Activated CD8-positive, alpha-beta T cell treated with anti-CD3 and anti-CD28 coated beads for 36 hours (primary cell): ENCODE results near the gene TAOK2. TPM values are rescaled to one million over a fixed set of nuclear protein-coding genes. Genes with fewer than 3 reads are reported as not detected.

Experiments used
- ATAC-seq: fragments of 200-7000 bp; cut with Tn5 transposase; one replicate; pipeline ENCODE4 v1.10.0; 2021; ENCODE audit warnings: mild to moderate bottlenecking, moderate library complexity
- CTCF ChIA-PET: fragments of 350-600 bp; sonication (Branson Sonifier 250); formaldehyde crosslinking; loops from one replicate; lab custom pipeline; 2021; ENCODE audit warnings: antibody characterized with exemption; lab: Charles Lee
- POLR2A ChIA-PET: fragments of 350-600 bp; sonication (Branson Sonifier 250); formaldehyde crosslinking; loops from one replicate; lab custom pipeline; 2021; ENCODE audit warnings: antibody characterized with exemption; lab: Charles Lee
- DNase-seq: peaks from one replicate; pipeline ENCODE4 v3.0.0-alpha.2; 2020
- H3K27ac Mint-ChIP-seq: one replicate; pipeline ENCODE4 v1.8.0; 2021; ENCODE audit warnings: mild to moderate bottlenecking, mixed read lengths
- H3K27me3 Mint-ChIP-seq: one replicate; pipeline ENCODE4 v1.8.0; 2021; ENCODE audit warnings: mixed read lengths
- H3K36me3 Mint-ChIP-seq: one replicate; pipeline ENCODE4 v1.8.0; 2021; ENCODE audit warnings: low read depth, mixed read lengths
- H3K4me1 Mint-ChIP-seq: one replicate; pipeline ENCODE4 v1.8.0; 2021; ENCODE audit warnings: low read depth, mixed read lengths
- H3K4me3 Mint-ChIP-seq: one replicate; pipeline ENCODE4 v1.8.0; 2021; ENCODE audit warnings: mild to moderate bottlenecking, moderate library complexity, mixed read lengths
- H3K9me3 Mint-ChIP-seq: one replicate; pipeline ENCODE4 v1.8.0; 2021; ENCODE audit warnings: mixed read lengths
- CTCF ChIP-seq: fragments of 200-600 bp; IDR thresholded peaks from one replicate; pipeline ENCODE4 v1.8.0; 2022; ENCODE audit warnings: antibody characterized with exemption, mild to moderate bottlenecking
- intact Hi-C: fragments of 100-400 bp; cut with micrococcal nuclease; formaldehyde crosslinking; loops from one replicate; pipeline ENCODE4 v1.10.0; 2022
- total RNA-seq, 2 experiments: library from RNA; stranded (reverse); gene quantifications; one replicate each; pipeline ENCODE4 v1.2.3, GENCODE V29; 2021

The TAOK2 gene
- total RNA-seq, 2 experiments from 2014 or later, result 25.0 to 25.9 TPM

- Mint-ChIP-seq H3K36me3 (peaks cover 30% of the 10 kb centered on the region), H3K27ac (peak within 1 kb of the TSS; percentile 99), H3K27me3 (no peaks in the 10 kb centered on the region), H3K9me3 (no peaks in the 10 kb centered on the region), H3K4me1 (peaks cover 29% of the 10 kb centered on the region), H3K4me3 (peak within 1 kb of the TSS; percentile 96)
- DNase-seq (peak; percentile 99), ATAC-seq (peak; percentile 97)
- ChIA-PET CTCF (interaction anchor here (0.8 to 3.2 kb wide), 7 partner anchors 10 to 305 kb away, joined by 3 to 14 read pairs (median 5); partner anchors contain the start of gene PAGR1), POLR2A (interaction anchor here (0.6 to 7.7 kb wide), 21 partner anchors 10 to 189 kb away, joined by 3 to 74 read pairs (median 5); partner anchors contain the start of genes ALDOA, ASPHD1, DOC2A and KCTD13)
- no peak for TF ChIP-seq CTCF
- intact Hi-C loops, result no loop called here
Measured at GRCh38 chr16:29995911-29996765, 22.5 kb downstream of the TAOK2 start, which contains the start of gene INO80E. Gene INO80E (plus strand): TSS chr16:29996241. CDS start chr16:29996311, 70 bp downstream.

- peak overlapping the region; percentile 96 for H3K4me3 Mint-ChIP-seq
- H3K9me3 Mint-ChIP-seq, result no peaks in the 10 kb centered on the region
- POLR2A ChIA-PET, result interaction anchor here (0.6 to 7.7 kb wide), 13 partner anchors 10 to 185 kb away, joined by 3 to 74 read pairs (median 6); partner anchors contain the start of genes ALDOA, ASPHD1, KCTD13 and SEZ6L2
- no peaks in the 10 kb centered on the region for H3K27me3 Mint-ChIP-seq
- ATAC-seq, result no peak
- no peak for TF ChIP-seq CTCF
- intact Hi-C loops, result no loop called here
- H3K36me3 Mint-ChIP-seq, result peaks cover 31% of the 10 kb centered on the region
- peak overlapping the region; percentile 99 for H3K27ac Mint-ChIP-seq
- peaks cover 29% of the 10 kb centered on the region for H3K4me1 Mint-ChIP-seq
- peak; percentile 47 for DNase-seq
- CTCF ChIA-PET, result interaction anchor here (0.8 to 3.2 kb wide), 6 partner anchors 9 to 296 kb away, joined by 3 to 14 read pairs (median 6); no protein-coding TSS in a partner anchor
Measured at GRCh38 chr16:29996766-29997250, 23.1 kb downstream of the TAOK2 start.

- Mint-ChIP-seq H3K27me3 (no peaks in the 10 kb centered on the region), H3K9me3 (no peaks in the 10 kb centered on the region), H3K4me3 (no peak overlapping the region), H3K36me3 (peaks cover 25% of the 10 kb centered on the region), H3K4me1 (peaks cover 21% of the 10 kb centered on the region), H3K27ac (no peak overlapping the region)
- DNase-seq (no peak), ATAC-seq (no peak)
- TF ChIP-seq CTCF, result no peak
- intact Hi-C loops, result no loop called here
- POLR2A ChIA-PET, result interaction anchor here (0.6 kb wide), 1 partner anchor 73 kb away, joined by 3 read pairs; no protein-coding TSS in a partner anchor
- CTCF ChIA-PET, result no interaction called here
Measured at GRCh38 chr16:29999605-30000004, 25.9 kb downstream of the TAOK2 start.

GRCh38 chr16:30000735-30001631 lies 27.3 kb downstream of the TAOK2 start:
- DNase-seq (no peak), ATAC-seq (no peak)
- ChIA-PET POLR2A (interaction anchor here (0.6 kb wide), 1 partner anchor 202 kb away, joined by 3 read pairs; no protein-coding TSS in a partner anchor), CTCF (no interaction called here)
- peaks cover 18% of the 10 kb centered on the region for H3K4me1 Mint-ChIP-seq
- intact Hi-C loops, result no loop called here
- TF ChIP-seq CTCF, result no peak
- H3K36me3 Mint-ChIP-seq, result peaks cover 20% of the 10 kb centered on the region
- H3K27ac Mint-ChIP-seq, result no peak overlapping the region
- H3K27me3 Mint-ChIP-seq, result no peaks in the 10 kb centered on the region
- no peak overlapping the region for H3K4me3 Mint-ChIP-seq
- H3K9me3 Mint-ChIP-seq, result no peaks in the 10 kb centered on the region
